Activated naive CD8-positive, alpha-beta T cell treated with anti-CD3 and anti-CD28 coated beads, Interleukin-2, amount 50 U/mL, for 24 hours (primary cell): Measurements from ENCODE around the gene ASTN2.

Experiments used
- ATAC-seq: fragments of 150-1000 bp; cut with Tn5 transposase; one replicate; pipeline ENCODE4 v1.10.0; 2021
- DNase-seq: peaks from one replicate; pipeline ENCODE4 v3.0.0; 2021
- H3K27ac Mint-ChIP-seq: one replicate; pipeline ENCODE4 v1.8.0; 2021; ENCODE audit warnings: mild to moderate bottlenecking, mixed read lengths
- H3K27me3 Mint-ChIP-seq: one replicate; pipeline ENCODE4 v1.8.0; 2021; ENCODE audit warnings: mixed read lengths
- H3K36me3 Mint-ChIP-seq: one replicate; pipeline ENCODE4 v1.8.0; 2021; ENCODE audit warnings: low read depth, mixed read lengths
- H3K4me1 Mint-ChIP-seq: one replicate; pipeline ENCODE4 v1.8.0; 2021; ENCODE audit warnings: mixed read lengths
- H3K4me3 Mint-ChIP-seq: one replicate; pipeline ENCODE4 v1.8.0; 2021; ENCODE audit warnings: mild to moderate bottlenecking, moderate library complexity, mixed read lengths
- H3K9me3 Mint-ChIP-seq: one replicate; pipeline ENCODE4 v1.8.0; 2021; ENCODE audit warnings: mixed read lengths

The ASTN2 gene

DNA sequence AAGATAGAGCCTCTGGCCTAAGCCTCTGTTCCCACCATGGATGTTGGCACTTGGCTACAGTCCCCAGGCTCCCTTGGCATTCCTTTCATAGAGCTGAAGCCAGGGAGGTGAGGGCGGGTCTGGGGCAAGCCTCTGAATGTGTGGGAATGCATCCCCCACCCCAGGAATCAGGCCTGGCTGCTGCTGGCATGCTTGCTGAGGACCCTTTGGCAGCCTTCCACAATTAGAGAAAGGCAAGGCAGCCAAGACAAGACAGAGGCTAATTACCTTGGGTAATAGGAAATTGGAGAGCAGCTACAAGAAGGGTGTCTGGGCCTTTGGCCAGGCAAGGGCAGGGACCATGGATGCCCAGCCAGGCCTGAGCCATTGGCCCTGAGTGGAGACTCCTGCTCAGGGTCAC is 932.1 kb downstream of the ASTN2 start:
- no peaks in the 10 kb centered on the region for H3K36me3 Mint-ChIP-seq

DNA sequence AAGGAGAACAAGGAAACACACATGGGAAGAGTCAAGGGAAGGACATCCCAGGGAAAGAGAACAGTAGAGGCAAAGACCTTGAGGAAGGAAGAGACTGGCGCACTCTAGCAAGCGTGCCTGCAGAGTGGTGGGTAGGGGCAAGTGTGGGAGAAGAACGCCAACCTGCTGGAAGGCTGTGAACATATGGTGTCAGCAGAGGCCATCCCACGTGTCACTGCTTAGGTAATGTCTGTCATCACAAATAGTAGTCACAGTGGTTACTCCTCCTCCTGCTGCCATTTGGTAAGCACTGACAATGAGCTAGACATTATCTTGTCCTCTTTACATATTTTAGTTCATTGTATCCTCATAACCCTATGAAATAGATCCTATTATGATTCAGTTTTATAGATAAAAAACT is 934.2 kb downstream of the ASTN2 start:
- Mint-ChIP-seq H3K4me1 (no peaks in the 10 kb centered on the region), H3K4me3 (no peak overlapping the region), H3K36me3 (no peaks in the 10 kb centered on the region), H3K27me3 (no peaks in the 10 kb centered on the region), H3K27ac (no peak overlapping the region), H3K9me3 (no peaks in the 10 kb centered on the region)
- DNase-seq (no peak), ATAC-seq (no peak)

More for the DNA sequence above, 932.1 kb downstream of the ASTN2 start:
- no peaks in the 10 kb centered on the region for H3K9me3 Mint-ChIP-seq
- no peak overlapping the region for H3K27ac Mint-ChIP-seq
- ATAC-seq (no peak), DNase-seq (no peak)
- no peak overlapping the region for H3K4me3 Mint-ChIP-seq
- H3K27me3 Mint-ChIP-seq, result no peaks in the 10 kb centered on the region
- H3K4me1 Mint-ChIP-seq, result no peaks in the 10 kb centered on the region

DNA sequence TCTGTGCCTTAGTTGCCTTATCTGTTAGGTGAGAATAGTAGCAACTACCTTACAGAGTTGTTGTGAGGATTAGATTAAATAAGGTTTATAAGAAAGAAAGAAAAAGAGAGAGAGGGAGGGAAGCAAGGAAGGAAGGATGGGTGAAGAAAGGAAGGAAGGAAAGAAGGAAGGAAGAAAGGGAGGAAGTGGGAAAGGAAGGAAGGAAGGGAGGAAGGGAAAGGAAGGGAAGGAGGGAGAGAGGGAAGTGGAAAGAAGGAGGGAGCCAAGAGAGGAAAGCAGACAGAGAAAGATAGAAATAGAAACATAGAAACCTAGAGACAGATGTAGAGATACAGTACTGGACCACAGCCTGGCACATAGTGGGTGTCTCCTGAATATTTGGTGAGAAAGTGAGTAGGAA is 934.9 kb downstream of the ASTN2 start:
- Mint-ChIP-seq H3K4me3 (no peak overlapping the region), H3K27me3 (no peaks in the 10 kb centered on the region), H3K36me3 (no peaks in the 10 kb centered on the region), H3K27ac (no peak overlapping the region), H3K4me1 (no peaks in the 10 kb centered on the region), H3K9me3 (no peaks in the 10 kb centered on the region)
- DNase-seq (no peak), ATAC-seq (no peak)

DNA sequence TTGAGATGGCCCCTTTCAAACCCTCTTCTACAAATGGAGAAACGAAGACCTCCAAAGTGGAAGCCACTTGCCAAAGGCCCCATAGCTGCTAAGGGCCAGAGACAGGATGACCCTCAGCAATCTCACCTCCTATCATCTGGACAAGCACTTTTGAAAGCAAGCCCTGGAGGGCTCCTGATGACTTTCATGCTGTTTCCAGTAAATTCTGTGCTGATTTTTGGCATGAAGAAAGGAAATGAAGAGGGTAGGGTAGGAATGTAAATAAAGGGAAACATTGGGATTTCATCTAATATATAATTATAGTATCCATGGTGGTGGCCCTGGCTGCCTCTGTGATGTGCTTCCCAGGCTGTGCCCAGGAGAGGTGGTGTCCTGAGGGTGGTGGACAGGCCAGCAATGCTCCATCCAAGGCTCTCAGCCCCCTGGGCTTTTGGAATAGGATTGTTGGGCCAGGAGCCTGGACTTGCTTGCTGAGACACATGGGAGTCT is 935.8 kb downstream of the ASTN2 start:
- no peak for ATAC-seq
- DNase-seq, result no peak
- no peaks in the 10 kb centered on the region for H3K36me3 Mint-ChIP-seq
- H3K4me3 Mint-ChIP-seq, result no peak overlapping the region
- no peak overlapping the region for H3K27ac Mint-ChIP-seq
- no peaks in the 10 kb centered on the region for H3K4me1 Mint-ChIP-seq
- H3K9me3 Mint-ChIP-seq, result no peaks in the 10 kb centered on the region
- H3K27me3 Mint-ChIP-seq, result no peaks in the 10 kb centered on the region

DNA sequence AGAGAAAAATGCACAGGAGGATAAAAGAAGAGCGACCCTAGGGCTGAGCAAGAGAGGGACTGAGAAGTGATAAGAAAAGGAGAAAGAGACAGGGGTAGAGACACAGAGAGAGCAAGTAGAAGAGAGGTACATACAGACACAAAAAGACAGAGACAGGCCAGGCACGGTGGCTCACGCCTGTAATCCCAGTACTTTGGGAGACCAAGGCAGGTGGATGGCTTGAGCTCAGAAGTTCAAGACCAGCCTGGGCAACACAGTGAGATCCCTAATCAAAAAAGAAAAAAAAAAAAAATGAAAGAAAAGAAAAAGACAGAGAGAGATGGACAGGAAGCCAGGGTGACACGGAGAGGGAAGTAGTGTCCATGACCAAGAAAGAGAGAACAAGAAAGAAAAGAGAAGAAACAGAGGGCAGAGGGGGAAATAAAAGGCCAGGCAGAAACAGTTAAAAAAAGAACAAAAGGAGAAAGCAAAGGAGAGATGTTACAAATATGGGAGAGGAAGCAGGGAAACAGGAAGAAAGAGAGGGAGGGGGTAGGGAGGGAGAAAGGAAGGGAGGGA is 937.2 kb downstream of the ASTN2 start:
- Mint-ChIP-seq H3K36me3 (peaks cover 2% of the 10 kb centered on the region), H3K4me1 (no peaks in the 10 kb centered on the region), H3K27ac (no peak overlapping the region), H3K27me3 (no peaks in the 10 kb centered on the region), H3K9me3 (no peaks in the 10 kb centered on the region), H3K4me3 (no peak overlapping the region)
- no peak for DNase-seq
- no peak for ATAC-seq

DNA sequence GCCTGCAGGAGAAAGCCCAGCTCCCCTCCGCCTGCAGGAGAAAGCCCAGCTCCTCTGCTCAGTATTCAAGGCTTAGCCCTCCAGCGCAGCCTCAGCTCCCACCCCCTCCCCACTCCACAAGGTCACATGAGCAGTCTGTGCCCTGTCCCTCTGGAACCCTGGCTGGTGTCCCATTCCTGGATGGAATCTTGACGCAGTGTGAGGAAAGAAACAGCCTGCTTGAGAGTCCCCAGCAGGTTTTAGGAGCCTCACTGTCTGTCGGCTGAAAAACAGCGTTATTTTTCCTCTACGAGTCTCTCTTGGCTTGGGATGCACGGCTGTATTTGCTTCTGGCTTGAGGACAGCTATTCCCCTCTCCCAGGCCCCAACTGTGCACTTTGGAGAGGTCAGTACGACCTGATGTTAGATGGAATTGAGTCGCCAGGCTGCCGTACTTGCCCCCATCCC is 937.9 kb downstream of the ASTN2 start:
- H3K4me3 Mint-ChIP-seq, result no peak overlapping the region
- H3K4me1 Mint-ChIP-seq, result no peaks in the 10 kb centered on the region
- H3K27me3 Mint-ChIP-seq, result no peaks in the 10 kb centered on the region
- ATAC-seq (no peak), DNase-seq (no peak)
- H3K36me3 Mint-ChIP-seq, result peaks cover 2% of the 10 kb centered on the region
- H3K9me3 Mint-ChIP-seq, result no peaks in the 10 kb centered on the region
- no peak overlapping the region for H3K27ac Mint-ChIP-seq

DNA sequence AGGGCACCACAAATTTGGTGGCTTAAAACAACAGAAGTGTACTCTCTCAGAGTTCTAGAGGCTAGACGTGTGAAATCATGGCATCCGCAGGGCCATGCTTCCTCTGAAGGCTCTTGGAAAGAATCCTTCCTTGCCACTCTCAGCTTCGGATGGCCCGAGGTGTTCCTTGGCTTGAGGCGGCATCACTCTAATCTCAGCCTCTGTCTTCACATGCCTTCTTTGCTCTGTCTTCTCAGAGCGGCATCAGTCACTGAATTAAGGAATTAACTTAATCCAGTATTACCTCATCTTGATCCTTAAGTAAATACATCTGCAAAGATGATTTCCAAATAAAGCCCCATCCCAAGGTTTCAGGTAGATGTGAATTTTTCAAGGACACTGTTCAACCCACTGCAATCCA is 938.9 kb downstream of the ASTN2 start:
- Mint-ChIP-seq H3K4me3 (no peak overlapping the region), H3K36me3 (peaks cover 2% of the 10 kb centered on the region), H3K27ac (no peak overlapping the region), H3K9me3 (no peaks in the 10 kb centered on the region), H3K4me1 (no peaks in the 10 kb centered on the region), H3K27me3 (no peaks in the 10 kb centered on the region)
- ATAC-seq (no peak), DNase-seq (no peak)

DNA sequence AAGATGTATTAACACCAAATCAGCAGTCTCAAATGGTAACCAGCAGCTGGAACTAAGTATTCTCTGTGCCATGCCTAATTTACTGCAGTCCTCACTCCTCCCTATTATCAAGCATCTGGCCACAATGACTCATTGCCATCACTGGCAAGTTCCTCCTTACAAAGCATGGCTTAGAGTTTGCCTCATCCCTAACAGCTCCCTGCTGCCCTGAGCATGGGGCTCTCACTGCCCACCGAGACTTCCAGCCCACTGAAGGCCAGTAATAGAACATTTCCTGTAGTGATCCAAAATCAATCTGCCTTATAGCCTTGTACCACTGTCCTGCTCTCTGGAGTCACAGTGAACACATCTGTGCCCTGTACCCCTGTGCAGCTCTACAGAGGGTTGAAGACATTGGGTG is 939.7 kb downstream of the ASTN2 start:
- no peak for DNase-seq

DNA sequence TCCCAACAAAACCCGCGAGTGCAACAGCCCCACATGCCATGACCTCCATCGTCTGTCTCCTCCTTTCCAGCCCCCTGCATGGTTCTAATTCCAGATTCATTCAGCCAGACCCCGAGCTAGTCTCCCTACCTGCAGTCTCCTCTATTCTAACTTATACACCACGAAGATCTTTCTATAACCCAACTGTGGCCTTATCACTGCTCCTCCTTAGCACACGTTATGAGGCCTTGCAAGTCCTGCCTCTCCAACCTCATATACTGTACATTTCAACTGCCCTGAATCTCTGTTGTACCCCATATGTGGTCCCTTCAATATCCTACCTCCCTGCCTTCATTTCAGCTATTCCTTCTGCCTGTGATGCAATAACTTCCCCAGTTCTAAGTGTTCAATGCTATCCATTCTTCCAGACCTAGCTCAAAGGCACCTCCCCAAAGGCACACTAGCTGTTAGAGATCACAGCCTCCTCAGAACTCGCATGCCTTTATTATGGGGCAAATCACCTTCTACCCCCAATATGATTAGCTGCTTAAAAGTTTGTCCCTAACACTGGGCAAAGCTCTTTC is 942.8 kb downstream of the ASTN2 start:
- Mint-ChIP-seq H3K4me1 (no peaks in the 10 kb centered on the region), H3K36me3 (peaks cover 2% of the 10 kb centered on the region), H3K27me3 (no peaks in the 10 kb centered on the region), H3K9me3 (no peaks in the 10 kb centered on the region), H3K27ac (no peak overlapping the region), H3K4me3 (no peak overlapping the region)
- ATAC-seq, result no peak
- DNase-seq, result no peak

More for the DNA sequence above, 939.7 kb downstream of the ASTN2 start:
- peaks cover 2% of the 10 kb centered on the region for H3K36me3 Mint-ChIP-seq
- H3K4me3 Mint-ChIP-seq, result no peak overlapping the region
- ATAC-seq, result no peak
- no peaks in the 10 kb centered on the region for H3K27me3 Mint-ChIP-seq
- H3K27ac Mint-ChIP-seq, result no peak overlapping the region
- no peaks in the 10 kb centered on the region for H3K4me1 Mint-ChIP-seq
- no peaks in the 10 kb centered on the region for H3K9me3 Mint-ChIP-seq

DNA sequence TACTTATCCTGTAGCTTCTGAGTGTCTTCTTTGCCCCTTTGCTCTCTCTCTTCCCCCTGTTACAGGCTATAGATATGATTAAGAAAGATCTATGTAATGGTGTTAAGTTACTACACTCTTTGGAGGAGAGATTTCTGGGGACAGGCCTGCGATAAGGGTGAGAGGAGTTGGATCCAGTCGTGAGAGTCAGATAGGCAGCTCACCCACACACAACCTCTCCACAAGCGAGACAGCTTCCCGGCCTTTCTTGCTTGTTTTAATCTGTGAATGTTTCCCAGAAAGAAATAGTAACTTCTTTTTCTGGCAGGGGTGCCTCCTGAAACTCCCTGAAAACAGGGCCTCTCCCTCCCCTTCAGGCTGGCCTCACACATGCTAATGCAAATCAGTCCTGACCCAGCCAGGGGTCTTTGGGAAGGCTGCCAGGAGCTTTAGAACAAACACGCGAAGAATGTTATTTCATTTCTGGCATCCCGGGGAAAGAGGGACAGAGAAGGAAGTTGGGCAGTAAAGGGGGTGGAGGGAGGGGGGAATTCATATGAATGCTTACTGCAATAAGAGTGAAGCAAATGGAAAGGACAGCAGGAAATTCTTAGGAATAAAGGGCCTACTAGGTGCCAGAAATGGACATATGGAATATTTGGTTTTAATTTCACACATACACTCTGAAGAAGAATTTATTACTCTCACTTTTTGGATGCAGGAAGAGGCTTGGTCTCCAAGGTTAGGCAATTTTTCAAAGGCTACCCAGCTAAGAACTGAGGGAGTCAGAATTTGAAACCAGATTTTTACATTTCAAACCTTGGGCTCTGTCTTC is 943.6 kb downstream of the ASTN2 start:
- Mint-ChIP-seq H3K36me3 (peaks cover 2% of the 10 kb centered on the region), H3K4me3 (no peak overlapping the region), H3K27me3 (no peaks in the 10 kb centered on the region), H3K27ac (no peak overlapping the region), H3K4me1 (no peaks in the 10 kb centered on the region), H3K9me3 (no peaks in the 10 kb centered on the region)
- DNase-seq (no peak), ATAC-seq (no peak)

DNA sequence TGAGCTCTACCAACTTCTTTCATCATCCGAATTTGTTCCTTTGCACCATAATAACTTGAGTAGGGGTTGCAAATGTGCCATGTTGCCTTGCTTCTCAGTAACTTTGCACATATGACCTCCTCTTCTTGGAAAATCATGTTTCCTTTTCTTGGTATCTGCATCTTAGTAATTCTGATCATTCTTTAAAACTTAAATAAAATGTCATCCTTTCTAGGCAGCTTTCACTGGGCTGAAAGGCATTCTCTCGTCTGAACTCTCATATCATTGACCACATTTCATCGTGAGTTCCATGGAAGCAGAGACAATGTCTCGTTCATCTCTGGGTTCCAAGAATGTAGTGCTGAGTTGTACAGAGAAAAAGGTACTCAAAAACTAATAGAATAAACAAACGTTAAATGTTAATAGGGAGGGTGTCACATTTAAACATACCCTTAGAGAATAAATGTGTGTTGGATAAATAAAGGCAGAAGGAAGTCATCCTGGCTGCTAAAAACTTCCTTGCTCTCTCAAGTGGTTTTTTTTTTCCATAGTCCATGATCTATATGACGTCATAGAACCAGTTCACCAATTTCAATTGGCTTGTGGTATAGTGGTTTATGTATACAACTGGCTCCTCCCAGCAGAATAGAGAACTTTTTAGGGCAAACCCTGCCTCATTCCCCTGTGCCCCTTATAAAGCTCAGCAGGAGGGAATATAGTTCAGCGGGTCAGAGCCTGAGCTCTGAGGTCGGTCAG is 945.9 kb downstream of the ASTN2 start:
- H3K4me3 Mint-ChIP-seq, result no peak overlapping the region
- H3K9me3 Mint-ChIP-seq, result no peaks in the 10 kb centered on the region
- no peaks in the 10 kb centered on the region for H3K4me1 Mint-ChIP-seq
- no peaks in the 10 kb centered on the region for H3K27me3 Mint-ChIP-seq
- no peak for ATAC-seq
- no peak overlapping the region for H3K27ac Mint-ChIP-seq
- DNase-seq, result no peak
- H3K36me3 Mint-ChIP-seq, result peaks cover 2% of the 10 kb centered on the region

DNA sequence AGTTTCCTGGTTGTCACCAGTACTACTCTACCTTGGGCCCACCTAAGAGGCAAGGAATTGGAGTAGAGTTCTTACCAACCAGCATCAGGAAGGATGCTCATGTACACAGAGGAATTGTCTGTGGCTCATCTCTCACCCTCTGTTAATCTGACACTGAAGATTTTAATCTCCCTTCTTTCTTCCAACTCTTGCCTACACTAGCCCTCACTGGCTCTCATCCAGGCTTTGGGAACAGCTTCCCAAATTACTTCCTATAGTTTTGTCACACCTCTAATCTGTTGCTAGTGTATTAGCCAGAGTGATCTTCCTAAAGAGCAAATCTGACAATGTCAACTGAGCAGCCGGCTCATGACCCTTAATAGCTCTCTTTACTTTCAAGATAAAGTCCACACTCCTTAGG is 946.5 kb downstream of the ASTN2 start:
- no peak for DNase-seq
- Mint-ChIP-seq H3K36me3 (peaks cover 2% of the 10 kb centered on the region), H3K9me3 (no peaks in the 10 kb centered on the region), H3K4me3 (no peak overlapping the region), H3K4me1 (no peaks in the 10 kb centered on the region), H3K27ac (no peak overlapping the region), H3K27me3 (no peaks in the 10 kb centered on the region)
- ATAC-seq, result no peak

DNA sequence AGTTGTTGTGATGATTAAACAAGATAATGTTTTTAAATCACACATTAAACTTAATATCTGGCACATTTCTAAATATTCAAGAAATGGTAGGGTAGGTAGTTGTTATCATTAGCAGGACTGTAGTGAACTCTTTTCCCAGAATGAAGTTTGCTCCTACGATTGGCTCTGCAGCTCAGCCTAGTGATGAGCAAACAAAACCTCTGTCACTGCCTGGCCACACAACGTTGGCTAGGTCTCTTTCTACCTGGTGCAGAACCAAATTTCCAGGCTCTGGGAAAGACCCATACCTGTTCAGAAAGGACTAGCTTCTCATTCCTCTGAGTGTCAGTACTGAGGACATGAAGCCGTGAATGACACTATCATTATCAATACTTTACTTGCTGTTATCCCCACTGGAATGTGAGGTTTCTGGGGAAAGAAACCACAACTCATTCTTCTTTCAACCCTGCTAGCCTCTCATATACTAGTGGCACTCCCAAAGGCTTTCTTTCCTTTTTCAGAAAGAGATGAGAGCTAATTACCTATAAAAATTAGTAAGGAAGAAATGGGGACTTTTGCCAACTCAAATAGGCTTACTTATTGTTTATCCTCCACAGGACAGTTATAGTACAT is 947.0 kb downstream of the ASTN2 start:
- Mint-ChIP-seq H3K36me3 (peaks cover under 1% of the 10 kb centered on the region), H3K27me3 (no peaks in the 10 kb centered on the region), H3K9me3 (no peaks in the 10 kb centered on the region), H3K27ac (no peak overlapping the region), H3K4me1 (no peaks in the 10 kb centered on the region), H3K4me3 (no peak overlapping the region)
- DNase-seq (no peak), ATAC-seq (no peak)
